Osteoblast (primary cell): ENCODE data around the gene RNF26. TPM values are rescaled to one million over a fixed set of nuclear protein-coding genes. Genes with fewer than 3 reads are reported as not detected.

Source experiments
- DNase-seq: peaks from one replicate; pipeline ENCODE4 v3.0.0; 2011; ENCODE audit warnings: low spot score, mixed read lengths; ENCODE audit not compliant: insufficient read length; ENCODE audit errors: missing footprints
- H2AFZ ChIP-seq: 2 replicates; pipeline ENCODE4 v1.6.0; 2011; ENCODE audit warnings: mild to moderate bottlenecking, low read length
- H3K27ac ChIP-seq: 2 replicates; pipeline ENCODE4 v1.5.1; 2011; ENCODE audit warnings: mild to moderate bottlenecking, low read depth, low read length, moderate library complexity
- H3K27me3 ChIP-seq: 2 replicates; pipeline ENCODE4 v1.6.0; 2012; ENCODE audit warnings: mild to moderate bottlenecking, control low read depth, inconsistent platforms, low read length, moderate library complexity; ENCODE audit not compliant: insufficient read depth
- H3K36me3 ChIP-seq: 2 replicates; pipeline ENCODE4 v1.5.1; 2011; ENCODE audit warnings: mild to moderate bottlenecking, low read length, control low read depth, moderate library complexity; ENCODE audit not compliant: insufficient read depth
- H3K4me1 ChIP-seq: 2 replicates; pipeline ENCODE4 v1.5.1; 2011; ENCODE audit warnings: mild to moderate bottlenecking, low read length, control low read depth, moderate library complexity; ENCODE audit not compliant: insufficient read depth
- H3K4me2 ChIP-seq: 2 replicates; pipeline ENCODE4 v1.6.0; 2011; ENCODE audit warnings: mild to moderate bottlenecking, low read length; ENCODE audit not compliant: insufficient read depth
- H3K4me3 ChIP-seq: fragments of 200-600 bp; sonication (generic); 3 replicates; pipeline ENCODE4 v1.5.1; 2012; ENCODE audit warnings: mild to moderate bottlenecking, low read length, inconsistent platforms; ENCODE audit not compliant: insufficient read depth
- H3K79me2 ChIP-seq: 2 replicates; pipeline ENCODE4 v1.6.0; 2012; ENCODE audit warnings: mild to moderate bottlenecking, low read length, control low read depth, inconsistent platforms; ENCODE audit not compliant: insufficient read depth
- H3K9me3 ChIP-seq: 2 replicates; pipeline ENCODE4 v1.5.1; 2011; ENCODE audit warnings: low read depth, low read length, control low read depth
- H4K20me1 ChIP-seq: 2 replicates; pipeline ENCODE4 v1.6.0; 2012; ENCODE audit warnings: mild to moderate bottlenecking, low read length, control low read depth; ENCODE audit not compliant: insufficient read depth
- total RNA-seq: library from RNA; depleted of rRNA; stranded (reverse); fragments of >200 nt; gene quantifications from 2 replicates; pipeline ENCODE4 v1.2.3, GENCODE V29; 2012
- TF ChIP-seq, protein P1 (sequence below): IDR thresholded peaks from 2 replicates; pipeline ENCODE4 v1.5.1; 2011; ENCODE audit warnings: mild to moderate bottlenecking, low read depth, low read length, moderate library complexity; ENCODE audit errors: extremely low read depth

The RNF26 gene
- total RNA-seq, 1 donor, result 4.0 TPM

DNA sequence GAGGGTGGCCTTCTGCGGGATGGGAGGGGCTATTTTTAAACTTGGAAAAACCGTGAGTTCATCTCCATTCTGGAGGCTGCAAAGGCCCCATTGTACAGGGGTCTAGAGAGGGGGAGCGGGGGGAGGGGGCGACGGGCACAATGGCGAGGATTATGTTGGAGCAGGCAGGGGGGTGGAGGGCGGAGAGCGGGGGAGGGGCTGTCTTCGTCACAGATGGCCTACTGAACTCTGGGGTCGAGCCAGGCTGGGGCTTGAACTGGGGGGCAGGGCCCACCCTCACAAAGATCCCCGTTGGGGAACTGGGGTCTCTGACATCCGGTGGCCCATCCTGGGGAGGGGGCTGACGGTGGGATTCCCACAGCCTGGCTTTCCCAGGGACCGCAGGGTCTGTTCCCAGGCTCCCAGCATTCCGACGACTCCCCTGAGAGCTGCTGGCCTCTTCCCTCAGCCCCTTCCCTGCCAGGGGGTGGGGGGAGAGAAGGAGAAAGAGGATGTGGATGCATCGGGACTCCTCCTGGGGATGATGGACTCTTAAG lies 14.0 kb upstream of the RNF26 start:
- TF ChIP-seq, protein P1, sequence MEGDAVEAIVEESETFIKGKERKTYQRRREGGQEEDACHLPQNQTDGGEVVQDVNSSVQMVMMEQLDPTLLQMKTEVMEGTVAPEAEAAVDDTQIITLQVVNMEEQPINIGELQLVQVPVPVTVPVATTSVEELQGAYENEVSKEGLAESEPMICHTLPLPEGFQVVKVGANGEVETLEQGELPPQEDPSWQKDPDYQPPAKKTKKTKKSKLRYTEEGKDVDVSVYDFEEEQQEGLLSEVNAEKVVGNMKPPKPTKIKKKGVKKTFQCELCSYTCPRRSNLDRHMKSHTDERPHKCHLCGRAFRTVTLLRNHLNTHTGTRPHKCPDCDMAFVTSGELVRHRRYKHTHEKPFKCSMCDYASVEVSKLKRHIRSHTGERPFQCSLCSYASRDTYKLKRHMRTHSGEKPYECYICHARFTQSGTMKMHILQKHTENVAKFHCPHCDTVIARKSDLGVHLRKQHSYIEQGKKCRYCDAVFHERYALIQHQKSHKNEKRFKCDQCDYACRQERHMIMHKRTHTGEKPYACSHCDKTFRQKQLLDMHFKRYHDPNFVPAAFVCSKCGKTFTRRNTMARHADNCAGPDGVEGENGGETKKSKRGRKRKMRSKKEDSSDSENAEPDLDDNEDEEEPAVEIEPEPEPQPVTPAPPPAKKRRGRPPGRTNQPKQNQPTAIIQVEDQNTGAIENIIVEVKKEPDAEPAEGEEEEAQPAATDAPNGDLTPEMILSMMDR, result no peak
- peaks cover 55% of the 10 kb centered on the region for H3K4me1 ChIP-seq
- peak overlapping the region; percentile 65 for H3K27ac ChIP-seq
- DNase-seq, result peak; percentile 92
- no peaks in the 10 kb centered on the region for H3K9me3 ChIP-seq
- H4K20me1 ChIP-seq, result no peaks in the 10 kb centered on the region
- H3K27me3 ChIP-seq, result no peaks in the 10 kb centered on the region
- H3K4me2 ChIP-seq, result peak overlapping the region; percentile 92
- H3K79me2 ChIP-seq, result no peaks in the 10 kb centered on the region
- H3K36me3 ChIP-seq, result no peaks in the 10 kb centered on the region
- peak overlapping the region; percentile 77 for H2AFZ ChIP-seq
- peak overlapping the region; percentile 74 for H3K4me3 ChIP-seq

DNA sequence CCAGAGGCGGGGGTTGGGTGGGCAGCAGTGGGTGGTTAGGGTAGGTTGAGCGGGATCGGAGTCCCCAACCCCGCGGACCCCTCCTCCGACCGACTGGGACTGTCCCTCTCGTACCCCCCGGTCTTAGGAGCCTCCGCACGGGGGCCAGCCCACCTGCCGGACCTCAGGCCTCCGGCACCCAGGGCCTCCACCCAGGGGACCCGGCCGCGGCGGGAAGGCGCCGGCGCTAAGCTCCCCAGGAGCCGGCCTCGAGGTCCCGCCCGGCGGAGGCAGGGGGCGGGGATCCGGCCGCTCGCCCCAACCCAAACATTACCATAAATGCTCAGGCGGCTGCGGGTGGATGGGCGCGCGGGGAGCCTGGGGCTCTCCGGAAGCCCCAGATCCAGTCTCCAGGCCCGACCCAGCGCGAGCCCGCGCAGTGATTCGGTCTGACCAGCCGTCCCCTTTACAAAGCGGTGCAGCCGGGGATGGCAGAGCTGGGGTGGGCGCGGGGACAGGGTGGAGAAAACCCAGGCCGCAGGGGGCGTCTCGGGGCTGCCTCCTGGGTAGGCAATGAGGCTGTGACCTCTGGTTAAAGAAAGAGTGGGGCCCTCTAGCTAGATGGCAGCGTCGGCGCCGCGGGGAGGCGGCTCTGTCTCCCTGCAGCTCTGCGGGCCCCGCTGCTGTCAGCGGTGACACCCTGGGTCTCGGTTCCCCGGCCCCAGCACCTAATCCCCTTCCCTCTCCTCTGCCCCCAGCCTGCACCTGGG lies 13.4 kb upstream of the RNF26 start:
- H3K27me3 ChIP-seq, result no peaks in the 10 kb centered on the region
- H3K4me2 ChIP-seq, result peak overlapping the region; percentile 92
- H3K9me3 ChIP-seq, result no peaks in the 10 kb centered on the region
- H3K4me1 ChIP-seq, result peaks cover 48% of the 10 kb centered on the region
- DNase-seq, result peak; percentile 98
- peak overlapping the region; percentile 92 for H2AFZ ChIP-seq
- H3K79me2 ChIP-seq, result no peaks in the 10 kb centered on the region
- H3K27ac ChIP-seq, result peak overlapping the region; percentile 65
- no peaks in the 10 kb centered on the region for H4K20me1 ChIP-seq
- H3K36me3 ChIP-seq, result no peaks in the 10 kb centered on the region
- TF ChIP-seq, protein P1, result no peak
- H3K4me3 ChIP-seq, result peak overlapping the region; percentile 74

DNA sequence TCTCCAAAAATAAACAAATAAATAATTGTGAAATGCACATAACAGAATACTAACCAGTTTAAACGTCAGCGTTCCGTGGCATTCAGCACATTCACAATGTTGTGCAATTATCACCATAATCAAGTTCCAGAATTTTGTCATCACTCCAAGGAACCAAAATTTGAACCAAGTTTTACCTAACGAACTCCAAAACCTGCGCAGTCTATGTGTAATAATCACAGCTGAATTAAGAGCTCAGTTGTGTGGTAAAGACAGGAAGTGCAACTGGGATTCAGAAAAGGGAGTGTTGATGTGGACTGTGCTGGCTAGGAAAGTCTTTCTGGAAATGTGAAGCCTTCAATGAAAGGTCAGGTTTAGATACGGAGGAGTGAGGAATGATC lies 12.0 kb upstream of the RNF26 start:
- Histone ChIP-seq H3K4me3 (peak overlapping the region; percentile 26), H3K79me2 (no peaks in the 10 kb centered on the region), H2AFZ (peak overlapping the region; percentile 57), H3K9me3 (no peaks in the 10 kb centered on the region), H3K4me2 (peak overlapping the region; percentile 92), H3K36me3 (no peaks in the 10 kb centered on the region), H3K27ac (no peak overlapping the region), H3K4me1 (peaks cover 41% of the 10 kb centered on the region), H4K20me1 (no peaks in the 10 kb centered on the region), H3K27me3 (no peaks in the 10 kb centered on the region)
- DNase-seq, result peak; percentile 93
- TF ChIP-seq, protein P1, result peak; percentile 25

DNA sequence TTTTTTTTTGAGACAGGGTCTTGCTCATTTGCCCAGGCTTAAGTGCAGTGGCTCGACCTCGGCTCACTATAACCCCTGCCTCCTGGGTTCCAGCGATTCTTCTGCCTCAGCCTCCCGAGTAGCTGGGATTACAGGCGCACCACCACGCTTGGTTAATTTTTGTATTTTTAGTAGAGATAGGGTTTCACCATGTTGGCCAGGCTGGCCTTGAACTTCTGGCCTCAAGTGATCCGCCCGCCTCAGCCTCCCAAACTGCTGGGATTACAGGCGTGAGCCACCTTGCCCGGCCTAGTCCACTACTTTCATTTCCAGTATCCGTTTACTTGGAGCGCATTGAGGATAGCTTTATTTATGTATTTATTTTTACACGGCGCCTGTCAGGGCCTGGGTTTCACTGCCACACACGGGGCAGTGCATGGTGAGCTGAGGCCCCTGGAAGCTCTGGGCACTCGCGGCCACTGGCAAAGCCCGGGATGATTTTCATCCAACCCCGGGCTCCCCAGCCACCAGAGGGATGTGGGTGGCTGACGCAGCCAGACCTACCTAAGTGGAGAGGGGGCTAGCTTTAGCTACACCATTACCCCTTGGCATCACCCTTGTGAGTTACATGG lies 11.3 kb upstream of the RNF26 start:
- Histone ChIP-seq H3K27ac (no peak overlapping the region), H3K36me3 (no peaks in the 10 kb centered on the region), H3K9me3 (no peaks in the 10 kb centered on the region), H3K79me2 (no peaks in the 10 kb centered on the region), H3K4me2 (no peak overlapping the region), H2AFZ (no peak overlapping the region), H3K4me3 (no peak overlapping the region), H4K20me1 (no peaks in the 10 kb centered on the region), H3K27me3 (no peaks in the 10 kb centered on the region), H3K4me1 (peaks cover 35% of the 10 kb centered on the region)
- no peak for DNase-seq
- TF ChIP-seq, protein P1, result no peak
